ENCODE measurements around the gene ARMH3. TPM values are rescaled to one million over a fixed set of nuclear protein-coding genes. Genes with fewer than 3 reads are reported as not detected.

ARMH3 gene
- total RNA-seq, 1 experiment from 2014 or later: 30.6 TPM

- DNase-seq (ENCODE audit: low read depth, low spot score): no peak
- TF ChIP-seq SIN3A (IDR thresholded peaks at IDR 0.05; ENCODE audit: borderline replicate concordance, insufficient read depth, low read depth, low read length): no peak
- TF ChIP-seq, protein P1, sequence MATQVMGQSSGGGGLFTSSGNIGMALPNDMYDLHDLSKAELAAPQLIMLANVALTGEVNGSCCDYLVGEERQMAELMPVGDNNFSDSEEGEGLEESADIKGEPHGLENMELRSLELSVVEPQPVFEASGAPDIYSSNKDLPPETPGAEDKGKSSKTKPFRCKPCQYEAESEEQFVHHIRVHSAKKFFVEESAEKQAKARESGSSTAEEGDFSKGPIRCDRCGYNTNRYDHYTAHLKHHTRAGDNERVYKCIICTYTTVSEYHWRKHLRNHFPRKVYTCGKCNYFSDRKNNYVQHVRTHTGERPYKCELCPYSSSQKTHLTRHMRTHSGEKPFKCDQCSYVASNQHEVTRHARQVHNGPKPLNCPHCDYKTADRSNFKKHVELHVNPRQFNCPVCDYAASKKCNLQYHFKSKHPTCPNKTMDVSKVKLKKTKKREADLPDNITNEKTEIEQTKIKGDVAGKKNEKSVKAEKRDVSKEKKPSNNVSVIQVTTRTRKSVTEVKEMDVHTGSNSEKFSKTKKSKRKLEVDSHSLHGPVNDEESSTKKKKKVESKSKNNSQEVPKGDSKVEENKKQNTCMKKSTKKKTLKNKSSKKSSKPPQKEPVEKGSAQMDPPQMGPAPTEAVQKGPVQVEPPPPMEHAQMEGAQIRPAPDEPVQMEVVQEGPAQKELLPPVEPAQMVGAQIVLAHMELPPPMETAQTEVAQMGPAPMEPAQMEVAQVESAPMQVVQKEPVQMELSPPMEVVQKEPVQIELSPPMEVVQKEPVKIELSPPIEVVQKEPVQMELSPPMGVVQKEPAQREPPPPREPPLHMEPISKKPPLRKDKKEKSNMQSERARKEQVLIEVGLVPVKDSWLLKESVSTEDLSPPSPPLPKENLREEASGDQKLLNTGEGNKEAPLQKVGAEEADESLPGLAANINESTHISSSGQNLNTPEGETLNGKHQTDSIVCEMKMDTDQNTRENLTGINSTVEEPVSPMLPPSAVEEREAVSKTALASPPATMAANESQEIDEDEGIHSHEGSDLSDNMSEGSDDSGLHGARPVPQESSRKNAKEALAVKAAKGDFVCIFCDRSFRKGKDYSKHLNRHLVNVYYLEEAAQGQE (IDR thresholded peaks at IDR 0.05; ENCODE audit: insufficient read depth in 1 of 2, low read depth in 2 of 2, low read length in 1 of 2): no peak
- TF ChIP-seq POLR2AphosphoS5 (IDR thresholded peaks at IDR 0.05; ENCODE audit: low read depth, low read length): no peak
- TF ChIP-seq, protein P2, sequence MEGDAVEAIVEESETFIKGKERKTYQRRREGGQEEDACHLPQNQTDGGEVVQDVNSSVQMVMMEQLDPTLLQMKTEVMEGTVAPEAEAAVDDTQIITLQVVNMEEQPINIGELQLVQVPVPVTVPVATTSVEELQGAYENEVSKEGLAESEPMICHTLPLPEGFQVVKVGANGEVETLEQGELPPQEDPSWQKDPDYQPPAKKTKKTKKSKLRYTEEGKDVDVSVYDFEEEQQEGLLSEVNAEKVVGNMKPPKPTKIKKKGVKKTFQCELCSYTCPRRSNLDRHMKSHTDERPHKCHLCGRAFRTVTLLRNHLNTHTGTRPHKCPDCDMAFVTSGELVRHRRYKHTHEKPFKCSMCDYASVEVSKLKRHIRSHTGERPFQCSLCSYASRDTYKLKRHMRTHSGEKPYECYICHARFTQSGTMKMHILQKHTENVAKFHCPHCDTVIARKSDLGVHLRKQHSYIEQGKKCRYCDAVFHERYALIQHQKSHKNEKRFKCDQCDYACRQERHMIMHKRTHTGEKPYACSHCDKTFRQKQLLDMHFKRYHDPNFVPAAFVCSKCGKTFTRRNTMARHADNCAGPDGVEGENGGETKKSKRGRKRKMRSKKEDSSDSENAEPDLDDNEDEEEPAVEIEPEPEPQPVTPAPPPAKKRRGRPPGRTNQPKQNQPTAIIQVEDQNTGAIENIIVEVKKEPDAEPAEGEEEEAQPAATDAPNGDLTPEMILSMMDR (IDR thresholded peaks at IDR 0.05): no peak
- TF ChIP-seq TCF7L2 (IDR thresholded peaks at IDR 0.05; ENCODE audit: low read depth, low read length): no peak
- ATAC-seq: no peak
- ChIA-PET CTCF (no interaction called here), POLR2A (no interaction called here)
- Histone ChIP-seq H3K4me1 (ENCODE audit: control insufficient read depth, insufficient read depth, low read length) (peaks cover 20% of the 10 kb centered on the region), H3K9me3 (ENCODE audit: control insufficient read depth, insufficient read depth, low read depth, low read length) (no peaks in the 10 kb centered on the region), H3K36me3 (ENCODE audit: control insufficient read depth, insufficient read depth, low read length) (no peaks in the 10 kb centered on the region), H3K27me3 (ENCODE audit: control insufficient read depth, insufficient read depth, low read length) (no peaks in the 10 kb centered on the region), H3K27ac (ENCODE audit: low read length) (no peak overlapping the region), H3K4me3 (ENCODE audit: low read depth in 2 of 2, low read length in 2 of 2) (no peak overlapping the region)
- intact Hi-C loops (cut with micrococcal nuclease; ENCODE audit: unreplicated experiment) (no loop called here), in situ Hi-C loops (cut with HindIII; ENCODE audit: low pct_unique_long_range_greater_than_20kb, low sequenced_read_pairs) (no loop called here)
- no TSS peak for BruUV-seq (replicated peaks)
Observed at GRCh38 chr10:102069071-102069470, 13.1 kb upstream of the ARMH3 start.

- BruUV-seq (replicated peaks): no TSS peak
- intact Hi-C loops (cut with micrococcal nuclease; ENCODE audit: unreplicated experiment): no loop called here
- Histone ChIP-seq H3K4me1 (ENCODE audit: control insufficient read depth, insufficient read depth, low read length) (peaks cover 20% of the 10 kb centered on the region), H3K4me3 (ENCODE audit: low read depth in 2 of 2, low read length in 2 of 2) (no peak overlapping the region), H3K9me3 (ENCODE audit: control insufficient read depth, insufficient read depth, low read depth, low read length) (no peaks in the 10 kb centered on the region), H3K27me3 (ENCODE audit: control insufficient read depth, insufficient read depth, low read length) (no peaks in the 10 kb centered on the region), H3K27ac (ENCODE audit: low read length) (no peak overlapping the region), H3K36me3 (ENCODE audit: control insufficient read depth, insufficient read depth, low read length) (no peaks in the 10 kb centered on the region)
- in situ Hi-C loops (cut with HindIII; ENCODE audit: low pct_unique_long_range_greater_than_20kb, low sequenced_read_pairs): no loop called here
- no peak for ATAC-seq
- DNase-seq (ENCODE audit: low read depth, low spot score): no peak
- TF ChIP-seq SIN3A (IDR thresholded peaks at IDR 0.05; ENCODE audit: borderline replicate concordance, insufficient read depth, low read depth, low read length) (no peak), TCF7L2 (IDR thresholded peaks at IDR 0.05; ENCODE audit: low read depth, low read length) (no peak), POLR2AphosphoS5 (IDR thresholded peaks at IDR 0.05; ENCODE audit: low read depth, low read length) (no peak)
- TF ChIP-seq, protein P1 (IDR thresholded peaks at IDR 0.05; ENCODE audit: insufficient read depth in 1 of 2, low read depth in 2 of 2, low read length in 1 of 2): no peak
- TF ChIP-seq, protein P2 (IDR thresholded peaks at IDR 0.05): no peak
- ChIA-PET POLR2A (no interaction called here), CTCF (interaction anchor here (0.6 kb wide), 1 partner anchor 30 kb away, joined by 3 read pairs; no protein-coding TSS in a partner anchor)
Observed at GRCh38 chr10:102068216-102068615, 12.2 kb upstream of the ARMH3 start.

All from Panc1 (cell line).